ENCODE measurements around the gene SCNN1B. TPM values are rescaled to one million over a fixed set of nuclear protein-coding genes. Genes with fewer than 3 reads are reported as not detected.
"Not testable (repeated sequence)": the region's sequence is repeated elsewhere in the genome, so short reads cannot be mapped to it uniquely, and the experiment has no call there.

SCNN1B gene
- total RNA-seq, 2 experiments from 2014 or later: not detected

DNA sequence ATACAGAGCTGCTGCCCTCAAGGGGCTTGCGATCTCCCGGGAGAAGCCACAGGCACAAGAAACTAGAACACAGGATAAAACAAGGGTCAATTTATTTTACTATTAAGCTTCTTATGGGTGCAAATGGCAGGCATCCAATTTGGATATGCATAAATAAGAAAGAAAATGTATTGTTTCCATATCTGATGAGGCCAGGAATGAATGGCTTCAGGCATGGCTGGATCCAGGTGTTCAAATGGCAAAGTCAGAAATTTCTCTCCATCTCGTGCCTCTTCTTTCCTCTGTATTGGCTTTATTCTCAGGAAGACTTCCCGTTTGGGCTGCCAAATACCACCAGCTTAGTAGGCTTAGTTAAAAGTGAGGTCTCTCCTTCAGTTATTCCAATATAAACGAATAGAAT lies 43.1 kb downstream of the SCNN1B start:
- ChIA-PET POLR2A (no interaction called here), CTCF (no interaction called here)

DNA sequence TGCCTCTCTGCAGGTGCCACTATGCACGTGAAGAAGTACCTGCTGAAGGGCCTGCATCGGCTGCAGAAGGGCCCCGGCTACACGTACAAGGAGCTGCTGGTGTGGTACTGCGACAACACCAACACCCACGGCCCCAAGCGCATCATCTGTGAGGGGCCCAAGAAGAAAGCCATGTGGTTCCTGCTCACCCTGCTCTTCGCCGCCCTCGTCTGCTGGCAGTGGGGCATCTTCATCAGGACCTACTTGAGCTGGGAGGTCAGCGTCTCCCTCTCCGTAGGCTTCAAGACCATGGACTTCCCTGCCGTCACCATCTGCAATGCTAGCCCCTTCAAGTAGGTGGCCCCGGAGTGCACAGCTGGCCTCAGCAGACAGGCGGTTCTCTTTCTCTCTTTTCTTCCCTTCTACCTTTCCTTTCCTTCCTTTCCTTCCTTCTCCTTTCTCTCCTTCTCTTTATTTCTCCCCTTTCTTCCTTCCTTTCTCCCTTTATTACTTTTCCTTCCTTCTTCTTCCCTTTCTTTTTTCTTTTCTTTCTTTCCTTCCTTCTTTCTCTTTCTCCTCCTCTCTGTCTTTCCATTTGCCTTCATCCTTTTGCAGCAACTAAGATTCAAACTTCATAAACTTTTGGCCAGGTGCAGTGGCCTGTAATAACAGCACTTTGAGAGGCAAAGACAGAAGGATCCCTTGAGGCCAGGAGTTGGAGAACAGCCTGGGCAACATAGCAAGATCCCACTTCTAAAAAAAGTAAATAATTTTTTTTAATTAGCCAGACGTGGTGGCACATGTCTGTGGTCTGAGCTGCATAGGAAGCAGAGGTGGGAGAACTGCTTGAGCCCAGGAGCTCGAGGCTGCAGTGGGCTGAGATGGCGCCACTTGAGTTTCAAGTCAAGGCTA lies 46.7 kb downstream of the SCNN1B start:
- ChIA-PET CTCF (no interaction called here), POLR2A (no interaction called here)

DNA sequence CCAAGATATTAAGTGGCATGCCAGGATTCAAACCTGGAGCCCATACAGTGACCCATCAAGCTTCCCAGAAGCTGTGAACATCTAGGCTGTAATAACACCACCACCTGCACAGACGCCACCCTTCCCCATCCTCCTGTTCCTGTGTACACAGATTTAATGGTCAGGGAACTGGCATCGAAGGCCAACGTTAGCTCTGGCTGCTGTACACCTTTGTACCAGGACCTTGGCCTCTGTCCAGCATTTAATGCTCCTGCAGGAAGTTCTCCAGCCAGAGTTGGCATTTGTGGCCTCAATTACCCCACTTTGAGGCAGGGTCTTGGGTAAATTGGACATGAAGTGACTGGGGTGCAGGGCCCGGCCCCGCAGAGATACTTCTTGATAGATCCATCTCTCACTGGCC lies 49.3 kb downstream of the SCNN1B start:
- ChIA-PET CTCF (no interaction called here), POLR2A (no interaction called here)

DNA sequence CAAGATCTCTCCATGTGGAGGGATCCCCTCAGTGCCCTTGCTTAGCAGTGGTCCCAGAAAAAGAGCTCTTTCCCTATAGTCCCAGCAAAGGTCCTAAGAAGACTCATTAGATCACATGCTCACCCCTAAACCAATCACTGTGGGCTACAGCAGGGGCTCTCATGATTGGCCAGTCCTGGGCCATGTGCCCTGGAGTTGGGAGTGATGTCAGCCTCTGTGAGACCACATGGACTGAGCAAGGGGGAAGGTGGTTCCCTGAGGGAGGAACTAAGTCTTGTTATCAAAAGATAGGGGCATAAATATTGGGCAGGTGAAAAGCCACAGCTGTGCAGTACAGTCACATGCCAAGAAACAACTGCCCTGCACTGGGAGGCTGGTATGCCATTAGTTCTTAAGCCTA lies 51.3 kb downstream of the SCNN1B start:
- POLR2A ChIA-PET: no interaction called here
- CTCF ChIA-PET: no interaction called here

DNA sequence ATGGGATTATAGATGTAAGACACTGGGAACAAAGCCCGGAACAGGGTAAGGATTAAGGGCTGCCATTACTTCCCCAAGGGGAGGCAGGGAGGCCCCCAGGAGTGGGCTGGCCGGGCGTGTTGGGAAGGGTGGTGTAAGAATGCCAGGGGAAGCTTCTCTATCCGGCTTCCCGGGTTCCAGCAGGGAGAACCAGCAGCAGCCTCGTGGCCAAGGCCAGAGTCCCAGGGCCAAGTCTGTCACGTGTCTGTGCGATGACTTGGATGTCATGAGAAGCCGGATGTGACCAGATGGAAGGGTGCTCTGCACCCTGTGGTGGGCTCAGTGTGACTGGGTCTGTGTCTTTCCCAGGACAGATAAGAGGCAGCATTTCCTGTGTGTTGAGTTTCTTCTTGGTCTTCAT lies 52.1 kb downstream of the SCNN1B start:
- ChIA-PET POLR2A (no interaction called here), CTCF (no interaction called here)

DNA sequence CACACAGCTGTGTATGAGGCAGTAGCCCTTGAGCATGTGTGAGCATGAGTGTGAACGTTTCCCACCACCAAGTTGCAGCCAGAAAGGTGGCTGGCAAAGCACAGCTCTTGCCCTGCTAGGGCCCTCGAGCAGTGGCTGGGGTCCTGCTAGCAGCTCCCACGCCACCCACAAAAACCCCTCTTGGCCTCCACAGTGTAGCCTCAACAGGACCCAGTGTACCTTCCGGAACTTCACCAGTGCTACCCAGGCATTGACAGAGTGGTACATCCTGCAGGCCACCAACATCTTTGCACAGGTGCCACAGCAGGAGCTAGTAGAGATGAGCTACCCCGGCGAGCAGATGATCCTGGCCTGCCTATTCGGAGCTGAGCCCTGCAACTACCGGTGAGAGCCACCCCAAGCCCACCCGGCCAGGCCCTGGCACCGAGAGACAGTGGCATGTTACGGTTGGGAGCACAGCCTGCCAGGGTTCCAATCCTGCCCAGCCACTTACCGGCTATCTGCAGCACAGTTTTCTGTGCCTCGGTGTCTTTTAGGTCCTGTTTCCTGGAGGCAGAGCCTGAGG lies 53.1 kb downstream of the SCNN1B start:
- CTCF ChIA-PET: no interaction called here
- POLR2A ChIA-PET: no interaction called here

DNA sequence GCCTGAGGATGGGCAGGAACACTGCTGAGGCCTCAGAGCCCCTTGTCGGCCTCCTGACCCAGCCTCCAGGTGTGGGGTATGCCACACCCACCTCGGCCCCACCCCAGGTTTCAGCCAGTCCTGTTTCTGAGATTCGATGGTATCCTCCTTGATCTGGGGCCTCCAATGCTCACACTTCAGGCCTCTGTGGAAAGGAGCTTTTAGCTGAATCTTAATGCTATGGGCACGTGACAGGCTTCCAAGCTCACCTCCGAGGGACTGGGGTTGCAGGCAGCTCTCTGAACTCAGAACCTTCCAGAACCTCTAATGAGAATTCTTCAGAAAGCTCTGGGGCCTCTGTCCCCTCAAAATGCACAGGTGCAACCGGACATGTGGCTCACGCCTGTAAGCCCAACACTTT lies 54.8 kb downstream of the SCNN1B start:
- ChIA-PET CTCF (no interaction called here), POLR2A (no interaction called here)

DNA sequence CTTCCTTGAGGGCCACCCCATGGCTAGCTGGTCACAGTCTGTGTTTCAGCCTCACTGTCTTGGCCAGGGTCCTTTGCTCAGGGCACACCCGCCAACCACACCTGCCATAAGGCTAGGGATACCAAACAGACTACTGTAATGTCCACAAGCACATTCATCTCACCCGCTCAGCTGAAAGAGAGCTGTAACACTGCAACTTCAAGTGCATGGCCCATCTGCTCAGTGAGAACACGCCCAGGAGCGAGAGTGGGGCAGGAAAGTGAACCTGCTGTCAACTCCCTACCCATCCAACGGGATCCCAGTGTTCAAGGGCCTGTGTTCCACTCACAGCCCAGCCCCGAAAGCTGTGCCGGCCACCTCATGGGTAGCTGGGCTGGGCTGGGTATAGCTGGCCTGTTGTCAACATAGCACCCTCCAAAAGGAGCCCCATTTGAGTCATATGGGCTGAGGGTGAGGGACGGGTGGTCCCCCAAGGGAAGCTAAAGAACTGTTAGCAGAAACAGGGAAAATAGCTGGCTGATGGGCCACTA lies 55.7 kb downstream of the SCNN1B start:
- ChIA-PET POLR2A (no interaction called here), CTCF (no interaction called here)

DNA sequence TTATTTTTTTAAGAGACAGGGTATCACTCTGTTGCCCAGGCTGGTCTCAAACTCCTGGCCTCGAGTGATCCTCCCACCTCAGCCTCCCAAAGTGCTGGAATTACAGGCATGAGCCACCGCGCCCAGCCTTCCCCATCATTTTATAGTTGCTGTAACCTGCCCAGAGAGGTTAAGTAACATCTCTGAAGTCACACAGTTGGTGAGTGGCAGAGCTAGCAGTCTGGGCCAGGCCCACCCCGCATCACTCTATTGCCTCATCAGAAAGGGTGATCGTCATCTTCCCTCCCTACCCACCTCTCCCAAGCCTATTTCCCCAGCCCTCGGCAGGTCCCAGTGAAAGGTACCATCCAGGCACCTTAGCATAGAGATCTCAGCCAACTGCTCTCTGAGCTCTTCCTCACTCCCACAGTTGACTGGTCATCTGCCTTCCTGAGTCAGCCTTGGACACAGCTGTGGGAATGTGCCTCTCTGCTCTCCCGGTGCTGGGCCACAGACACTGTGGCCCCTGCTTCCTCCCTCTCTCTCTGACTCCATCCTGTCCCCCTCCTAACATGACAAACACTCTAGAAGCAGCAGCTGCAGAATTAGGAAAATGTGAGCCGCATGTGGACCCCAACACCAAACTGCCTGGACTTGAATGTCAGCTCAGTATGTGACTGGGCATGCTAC lies 57.1 kb downstream of the SCNN1B start:
- CTCF ChIA-PET: no interaction called here

DNA sequence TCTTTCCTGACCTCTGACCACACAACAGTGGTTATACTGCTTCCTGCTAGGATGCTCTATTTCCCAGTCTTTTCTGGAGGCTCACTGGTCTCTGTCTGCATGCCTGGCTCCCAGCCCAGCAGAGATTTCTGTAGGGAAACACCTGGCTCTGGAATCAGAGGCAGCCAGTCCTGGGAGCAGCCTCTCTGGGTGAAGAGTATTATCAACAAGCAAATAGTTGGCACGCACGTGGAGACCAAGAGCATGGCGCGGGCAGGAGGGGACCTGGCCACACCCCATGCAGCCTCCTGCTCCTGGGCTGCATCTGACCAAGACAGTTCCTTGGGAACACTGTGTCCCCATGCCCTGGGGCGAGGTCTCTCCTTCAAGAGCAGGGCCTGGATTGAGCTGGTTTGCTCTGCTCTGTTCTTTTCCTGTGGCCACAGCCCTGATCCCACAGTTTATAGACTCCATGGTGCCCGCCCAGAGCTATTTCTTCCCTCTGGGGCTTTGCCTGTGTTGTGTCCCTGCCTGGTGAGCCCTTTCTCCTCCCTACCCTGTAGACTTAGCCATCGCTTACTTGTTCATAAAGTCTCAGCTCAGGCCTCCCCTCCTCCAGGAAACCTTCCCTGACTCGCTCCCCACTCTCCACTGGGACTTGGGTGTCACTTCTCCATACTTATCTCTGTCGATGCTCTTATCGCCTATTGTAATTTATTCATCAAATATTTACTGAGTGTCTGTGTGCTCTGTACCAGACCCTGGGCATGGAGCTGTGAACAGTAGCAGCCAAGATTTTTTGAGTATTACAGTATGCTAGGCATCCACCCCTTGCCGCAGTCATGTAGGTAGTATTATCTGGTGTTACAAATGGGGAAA lies 60.6 kb downstream of the SCNN1B start:
- ChIA-PET CTCF (no interaction called here), POLR2A (no interaction called here)

More for the DNA sequence above, 57.1 kb downstream of the SCNN1B start:
- POLR2A ChIA-PET: no interaction called here

DNA sequence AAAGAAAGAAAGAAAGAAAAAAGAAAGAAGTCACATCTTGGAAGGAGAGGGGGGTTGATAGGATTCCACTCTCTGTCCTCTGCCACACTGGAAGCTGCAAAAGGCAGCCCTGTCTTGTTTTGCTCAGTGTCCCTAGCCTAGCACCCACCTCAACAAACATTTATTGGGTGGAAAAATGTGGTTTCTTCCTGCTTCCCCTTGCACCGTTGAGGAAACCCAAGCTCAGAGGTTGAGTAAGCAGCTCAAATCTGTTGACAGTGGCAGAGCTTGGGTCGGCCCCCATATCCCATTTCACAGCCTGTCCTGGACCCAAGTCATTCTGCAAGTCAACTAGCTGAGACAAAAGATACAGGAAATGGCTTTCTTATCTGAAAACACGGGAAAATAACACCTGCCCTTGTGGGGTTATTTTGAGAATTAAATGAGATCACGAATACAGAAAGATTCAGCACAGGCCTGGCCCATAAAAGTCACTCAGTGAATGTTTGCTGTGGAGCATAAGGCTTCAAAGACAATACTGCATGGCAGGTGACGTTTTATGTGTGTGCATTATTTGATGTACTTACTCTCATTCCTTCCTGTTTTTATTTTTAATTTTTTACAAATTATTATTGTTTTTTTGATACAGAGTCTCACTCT lies 63.6 kb downstream of the SCNN1B start:
- ChIA-PET CTCF (interaction anchor here (0.6 kb wide), 1 partner anchor 24 kb away, joined by 3 read pairs; no protein-coding TSS in a partner anchor), POLR2A (no interaction called here)

DNA sequence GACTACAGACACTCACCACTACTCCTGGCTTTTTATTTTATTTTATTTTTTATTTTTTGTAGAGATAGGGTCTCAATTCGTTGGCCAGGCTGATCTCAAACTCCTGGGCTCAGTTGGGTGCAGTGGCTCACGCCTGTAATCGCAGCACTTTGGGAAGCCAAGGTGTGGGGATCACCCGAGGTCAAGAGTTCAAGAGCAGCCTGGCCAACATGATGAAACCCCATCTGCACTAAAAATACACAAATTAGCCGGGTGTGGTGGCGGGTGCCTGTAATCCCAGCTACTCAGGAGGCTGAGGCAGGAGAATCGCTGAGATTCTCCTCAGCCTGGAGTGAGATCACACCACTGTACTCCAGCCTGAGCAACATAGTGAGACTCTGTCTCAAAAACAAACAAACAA lies 64.2 kb downstream of the SCNN1B start:
- CTCF ChIA-PET, POLR2A ChIA-PET: not testable (repeated sequence)

DNA sequence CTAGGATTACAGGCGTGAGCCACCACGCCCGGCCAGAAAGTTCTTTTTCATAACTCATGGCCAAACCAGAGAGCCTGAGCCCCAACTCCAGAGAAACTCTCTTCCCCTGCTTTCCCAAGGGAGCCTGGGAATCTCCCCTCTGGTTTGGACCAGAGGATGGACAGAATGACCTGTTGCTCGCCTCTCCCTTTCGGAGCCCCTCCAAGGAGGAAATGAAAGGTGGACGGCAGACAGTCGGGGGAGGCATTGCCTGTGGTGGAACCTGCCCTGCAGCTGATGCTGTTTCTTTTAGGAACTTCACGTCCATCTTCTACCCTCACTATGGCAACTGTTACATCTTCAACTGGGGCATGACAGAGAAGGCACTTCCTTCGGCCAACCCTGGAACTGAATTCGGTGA lies 65.5 kb downstream of the SCNN1B start:
- ChIA-PET CTCF (no interaction called here), POLR2A (no interaction called here)

DNA sequence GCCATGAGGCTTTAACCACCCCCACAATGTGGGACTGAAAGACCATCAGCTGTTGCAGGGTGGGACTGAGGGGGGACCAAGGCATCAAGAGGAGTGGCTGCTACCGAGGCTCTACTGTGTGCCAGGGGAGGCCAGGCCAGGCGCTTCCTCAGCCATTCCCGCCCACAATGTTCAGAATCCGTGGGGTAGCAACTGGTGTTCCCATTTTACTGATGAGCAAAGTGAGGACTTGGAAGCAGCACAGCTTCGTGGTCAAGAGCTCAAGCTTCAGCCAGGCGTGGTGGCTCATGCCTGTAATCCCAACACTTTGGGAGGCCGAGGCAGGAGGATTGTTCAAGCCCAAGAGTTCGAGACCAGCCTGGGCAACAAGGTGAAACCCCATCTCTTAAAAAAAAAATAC lies 65.9 kb downstream of the SCNN1B start:
- ChIA-PET CTCF (no interaction called here), POLR2A (no interaction called here)

DNA sequence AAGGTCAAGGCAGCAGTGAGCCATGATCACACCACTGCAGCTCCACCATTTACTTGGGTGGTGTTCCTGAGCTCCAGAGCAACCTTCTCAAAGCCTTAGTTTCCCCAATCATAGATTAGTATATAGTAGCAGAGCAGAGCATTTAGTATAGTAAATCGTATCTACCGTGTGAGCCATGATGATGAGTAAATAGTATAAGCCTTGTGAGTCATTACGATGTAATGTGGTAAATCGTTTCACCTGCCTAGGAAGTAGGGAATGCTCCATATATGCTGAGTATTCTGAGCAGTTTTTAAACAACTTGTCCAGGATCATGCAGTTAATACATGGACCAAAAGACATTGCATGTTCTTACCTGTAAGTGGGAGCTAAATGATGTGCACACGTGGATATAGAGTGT lies 66.4 kb downstream of the SCNN1B start:
- CTCF ChIA-PET: no interaction called here
- POLR2A ChIA-PET: no interaction called here

DNA sequence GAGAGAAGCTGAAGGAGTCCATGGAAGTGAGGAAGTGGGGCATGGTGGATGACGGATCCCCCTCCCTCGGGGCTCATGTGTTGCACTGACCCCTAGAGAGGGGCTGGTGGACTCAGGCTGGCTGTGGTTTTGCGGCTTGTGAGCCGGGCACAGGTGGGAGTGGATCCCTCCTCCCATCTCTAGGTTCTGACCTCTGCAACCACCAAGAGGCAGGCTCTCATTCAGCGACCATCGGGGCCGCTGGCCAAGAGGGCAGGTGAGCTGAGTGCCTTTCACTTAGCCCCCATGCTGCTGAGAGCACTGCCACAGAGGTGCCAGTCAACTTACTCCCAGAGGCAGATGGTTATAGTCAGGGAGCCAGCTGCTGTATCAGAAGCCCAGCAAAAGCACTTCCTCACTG lies 67.3 kb downstream of the SCNN1B start:
- ChIA-PET CTCF (no interaction called here), POLR2A (no interaction called here)

DNA sequence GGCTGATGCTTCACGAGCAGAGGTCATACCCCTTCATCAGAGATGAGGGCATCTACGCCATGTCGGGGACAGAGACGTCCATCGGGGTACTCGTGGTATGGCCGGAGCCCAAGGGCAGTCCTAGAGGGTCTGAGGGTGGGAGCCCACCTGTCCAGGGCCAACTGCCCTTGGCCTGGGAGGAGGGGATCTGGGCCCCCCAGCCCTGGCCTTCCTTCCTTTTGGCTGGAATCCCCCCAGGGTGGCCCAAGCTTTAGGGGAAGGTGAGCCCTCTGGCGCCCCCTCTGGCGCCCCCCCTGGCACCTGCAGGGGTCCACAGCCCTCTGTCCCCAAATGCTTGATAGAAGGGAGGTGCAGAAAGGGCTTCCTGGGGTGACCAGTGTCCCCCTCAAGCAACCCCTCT lies 69.3 kb downstream of the SCNN1B start:
- ChIA-PET CTCF (no interaction called here), POLR2A (no interaction called here)

DNA sequence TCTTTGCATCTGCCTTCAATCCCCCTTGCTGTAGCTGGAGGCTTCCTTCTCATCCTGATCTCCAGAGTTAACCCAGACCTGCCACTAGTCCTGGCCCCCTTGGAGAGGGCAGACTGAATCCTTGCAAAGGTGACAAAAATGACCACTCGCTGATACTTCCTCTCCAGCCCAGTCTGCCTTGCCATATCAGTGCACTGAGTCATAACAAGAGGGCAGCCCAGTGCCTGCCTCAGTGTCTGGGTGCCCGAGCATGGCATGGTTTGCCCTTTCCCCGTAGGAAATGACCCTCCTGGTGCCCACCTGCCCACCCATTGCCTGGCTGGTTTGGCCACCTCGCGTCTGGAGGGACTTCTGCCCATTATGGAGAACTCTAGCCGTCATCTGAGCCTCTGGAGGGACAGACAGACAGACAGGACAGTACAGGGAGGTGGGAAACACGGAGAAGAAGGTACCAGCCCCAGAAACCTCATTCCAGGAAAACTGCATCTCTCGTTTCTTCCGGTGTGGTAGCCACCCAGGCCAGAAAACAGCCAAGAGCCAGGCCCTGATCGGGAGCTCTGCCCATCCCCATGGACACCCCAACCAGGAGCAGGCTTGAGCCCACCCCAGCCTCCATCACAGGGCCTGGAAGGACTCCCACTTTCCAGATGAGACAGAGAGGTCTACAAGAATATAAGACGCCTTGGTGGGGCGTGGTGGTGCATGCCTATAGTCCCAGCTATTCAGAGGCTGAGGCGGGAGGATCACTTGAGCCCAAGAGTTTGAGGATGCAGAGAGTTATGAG lies 71.5 kb downstream of the SCNN1B start:
- POLR2A ChIA-PET: no interaction called here

More for the DNA sequence above, 71.5 kb downstream of the SCNN1B start:
- CTCF ChIA-PET: interaction anchor here (0.6 kb wide), 1 partner anchor 11 kb away, joined by 3 read pairs; no protein-coding TSS in a partner anchor

Data from activated CD8-positive, alpha-beta memory T cell treated with anti-CD3 and anti-CD28 coated beads for 36 hours (primary cell).